Activated CD4-positive, alpha-beta memory T cell treated with anti-CD3 and anti-CD28 coated beads, Interleukin-2, amount 10 ng/mL, durations not matched to agents 7 days and 5 days (primary cell): ENCODE data around the gene TMC1. TPM values are rescaled to one million over a fixed set of nuclear protein-coding genes. Genes with fewer than 3 reads are reported as not detected.
"Not testable (repeated sequence)": the region's sequence is repeated elsewhere in the genome, so short reads cannot be mapped to it uniquely, and the experiment has no call there.

Experiments used
- CTCF ChIA-PET: fragments of 350-600 bp; sonication (Branson Sonifier 250); formaldehyde crosslinking; loops from one replicate; lab custom pipeline; 2021; ENCODE audit warnings: antibody characterized with exemption, inconsistent platforms; lab: Charles Lee
- POLR2A ChIA-PET: fragments of 350-600 bp; sonication (Branson Sonifier 250); formaldehyde crosslinking; loops from one replicate; lab custom pipeline; 2021; ENCODE audit warnings: antibody characterized with exemption; lab: Charles Lee
- DNase-seq: peaks from one replicate; pipeline ENCODE4 v3.0.0-alpha.2; 2020
- H3K27ac Mint-ChIP-seq: one replicate; pipeline ENCODE4 v1.8.0; 2021; ENCODE audit warnings: mild to moderate bottlenecking, mixed read lengths
- H3K27me3 Mint-ChIP-seq: one replicate; pipeline ENCODE4 v1.8.0; 2021; ENCODE audit warnings: mixed read lengths
- H3K36me3 Mint-ChIP-seq: one replicate; pipeline ENCODE4 v1.8.0; 2021; ENCODE audit warnings: low read depth, mixed read lengths
- H3K4me1 Mint-ChIP-seq: one replicate; pipeline ENCODE4 v1.8.0; 2021; ENCODE audit warnings: mixed read lengths
- H3K4me3 Mint-ChIP-seq: one replicate; pipeline ENCODE4 v1.8.0; 2021; ENCODE audit warnings: mild to moderate bottlenecking, mixed read lengths
- H3K9me3 Mint-ChIP-seq: one replicate; pipeline ENCODE4 v1.8.0; 2021; ENCODE audit warnings: mixed read lengths
- total RNA-seq, 2 experiments: library from RNA; stranded (reverse); gene quantifications; one replicate each; pipeline ENCODE4 v1.2.3, GENCODE V29; 2021

The TMC1 gene
- total RNA-seq, 2 experiments from 2014 or later: 0.28 TPM; not detected in 1

DNA sequence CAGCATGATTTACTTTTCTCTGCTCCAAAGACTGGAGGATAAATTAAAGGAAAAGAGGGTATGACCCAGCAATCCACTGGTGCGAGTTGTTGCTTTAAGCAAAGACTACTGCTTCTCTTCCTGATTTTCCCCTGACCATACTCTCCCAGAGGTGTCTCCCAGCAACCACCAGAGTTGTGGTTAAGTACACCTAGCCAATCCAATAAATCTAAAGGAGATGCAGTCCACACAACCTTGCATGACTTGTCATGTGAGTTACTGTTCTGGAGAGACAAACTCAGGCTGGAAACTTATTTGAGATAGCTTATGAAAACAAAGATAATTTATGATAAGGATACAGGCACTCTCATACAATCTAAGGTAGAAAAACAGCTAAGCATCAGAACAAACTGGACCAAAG lies 11.9 kb downstream of the TMC1 start:
- peaks cover 9% of the 10 kb centered on the region for H3K4me1 Mint-ChIP-seq
- H3K4me3 Mint-ChIP-seq: no peak overlapping the region
- DNase-seq: no peak
- CTCF ChIA-PET: no interaction called here
- POLR2A ChIA-PET: no interaction called here
- peaks cover 8% of the 10 kb centered on the region for H3K9me3 Mint-ChIP-seq
- no peaks in the 10 kb centered on the region for H3K27me3 Mint-ChIP-seq
- H3K27ac Mint-ChIP-seq: no peak overlapping the region
- H3K36me3 Mint-ChIP-seq: peaks cover 8% of the 10 kb centered on the region

DNA sequence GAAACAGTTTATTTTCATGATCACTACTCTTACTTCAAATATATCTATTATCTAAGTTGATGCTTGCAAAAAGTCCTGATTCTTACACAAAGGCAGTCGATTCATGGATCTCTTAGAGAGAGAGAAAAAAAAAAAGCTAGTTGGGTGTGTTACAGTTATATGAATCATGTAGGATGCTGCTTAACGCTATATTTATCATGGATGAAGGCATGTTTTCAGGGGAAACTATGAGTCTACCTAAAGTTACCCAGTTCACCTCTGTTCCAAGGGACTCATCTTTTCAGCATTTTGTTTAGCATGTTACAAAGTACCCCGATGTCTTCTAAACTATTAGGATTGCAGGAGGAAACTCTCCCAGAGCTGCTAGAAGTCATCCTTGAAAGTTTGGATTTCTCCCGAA lies 13.5 kb downstream of the TMC1 start:
- Mint-ChIP-seq H3K36me3 (peaks cover 13% of the 10 kb centered on the region), H3K4me3 (no peak overlapping the region), H3K27me3 (no peaks in the 10 kb centered on the region), H3K4me1 (peaks cover 11% of the 10 kb centered on the region), H3K9me3 (peaks cover 14% of the 10 kb centered on the region), H3K27ac (no peak overlapping the region)
- DNase-seq: no peak
- CTCF ChIA-PET: no interaction called here
- POLR2A ChIA-PET: no interaction called here

DNA sequence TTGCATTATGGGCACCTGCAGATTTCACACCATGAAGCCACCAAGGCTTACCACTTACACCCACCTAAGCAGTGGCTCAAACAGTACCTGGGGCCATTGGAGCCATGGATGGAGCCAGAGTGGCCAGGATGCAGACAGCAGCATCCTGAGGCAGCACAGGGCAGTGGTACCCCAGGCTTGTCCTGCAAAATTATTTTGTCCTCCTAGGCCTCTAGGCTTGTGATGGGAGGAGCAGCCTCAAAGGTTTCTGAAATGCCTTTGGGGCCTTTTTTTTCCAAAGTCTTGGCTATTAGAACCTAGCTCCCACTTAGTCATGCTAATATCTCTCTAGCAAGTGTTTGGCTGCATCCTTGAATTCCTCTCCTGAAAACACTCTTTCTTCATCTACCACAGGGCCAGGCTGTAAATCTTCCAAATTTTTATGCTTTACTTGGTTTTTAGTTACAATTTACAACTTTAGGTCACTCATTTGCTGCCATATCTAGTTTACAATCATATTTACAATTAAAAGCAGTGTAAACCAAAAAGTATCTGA lies 15.7 kb downstream of the TMC1 start:
- no peak overlapping the region for H3K27ac Mint-ChIP-seq
- peaks cover 30% of the 10 kb centered on the region for H3K4me1 Mint-ChIP-seq
- ChIA-PET CTCF (no interaction called here), POLR2A (interaction anchor here (1.1 kb wide), 1 partner anchor 9 kb away, joined by 3 read pairs; no protein-coding TSS in a partner anchor)
- DNase-seq: no peak
- no peaks in the 10 kb centered on the region for H3K27me3 Mint-ChIP-seq
- peaks cover 13% of the 10 kb centered on the region for H3K9me3 Mint-ChIP-seq
- H3K36me3 Mint-ChIP-seq: peaks cover 10% of the 10 kb centered on the region
- no peak overlapping the region for H3K4me3 Mint-ChIP-seq

DNA sequence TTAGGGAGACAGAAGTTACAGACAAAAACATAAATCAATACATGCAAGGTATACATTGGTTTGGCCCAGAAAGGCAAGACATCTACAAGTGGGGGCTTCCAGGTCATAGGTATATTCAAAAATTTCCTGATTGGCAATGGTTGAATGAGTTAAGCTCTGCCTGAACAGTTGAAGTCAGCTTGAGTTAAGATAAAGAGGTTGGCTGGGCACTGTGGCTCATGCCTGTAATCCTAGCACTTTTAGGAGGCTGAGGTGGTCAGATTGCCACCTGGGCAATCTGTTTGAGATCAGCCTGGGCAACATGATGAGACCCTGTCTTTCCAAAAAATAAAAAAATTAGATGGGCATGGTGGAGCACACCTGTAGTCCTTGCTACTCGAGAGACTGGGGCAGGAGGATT lies 16.3 kb downstream of the TMC1 start:
- Mint-ChIP-seq H3K4me1 (peaks cover 35% of the 10 kb centered on the region), H3K36me3 (peaks cover 10% of the 10 kb centered on the region), H3K4me3 (no peak overlapping the region), H3K27ac (no peak overlapping the region), H3K27me3 (no peaks in the 10 kb centered on the region), H3K9me3 (peaks cover 13% of the 10 kb centered on the region)
- POLR2A ChIA-PET: interaction anchor here (1.1 kb wide), 1 partner anchor 10 kb away, joined by 3 read pairs; no protein-coding TSS in a partner anchor
- no peak for DNase-seq
- CTCF ChIA-PET: no interaction called here

DNA sequence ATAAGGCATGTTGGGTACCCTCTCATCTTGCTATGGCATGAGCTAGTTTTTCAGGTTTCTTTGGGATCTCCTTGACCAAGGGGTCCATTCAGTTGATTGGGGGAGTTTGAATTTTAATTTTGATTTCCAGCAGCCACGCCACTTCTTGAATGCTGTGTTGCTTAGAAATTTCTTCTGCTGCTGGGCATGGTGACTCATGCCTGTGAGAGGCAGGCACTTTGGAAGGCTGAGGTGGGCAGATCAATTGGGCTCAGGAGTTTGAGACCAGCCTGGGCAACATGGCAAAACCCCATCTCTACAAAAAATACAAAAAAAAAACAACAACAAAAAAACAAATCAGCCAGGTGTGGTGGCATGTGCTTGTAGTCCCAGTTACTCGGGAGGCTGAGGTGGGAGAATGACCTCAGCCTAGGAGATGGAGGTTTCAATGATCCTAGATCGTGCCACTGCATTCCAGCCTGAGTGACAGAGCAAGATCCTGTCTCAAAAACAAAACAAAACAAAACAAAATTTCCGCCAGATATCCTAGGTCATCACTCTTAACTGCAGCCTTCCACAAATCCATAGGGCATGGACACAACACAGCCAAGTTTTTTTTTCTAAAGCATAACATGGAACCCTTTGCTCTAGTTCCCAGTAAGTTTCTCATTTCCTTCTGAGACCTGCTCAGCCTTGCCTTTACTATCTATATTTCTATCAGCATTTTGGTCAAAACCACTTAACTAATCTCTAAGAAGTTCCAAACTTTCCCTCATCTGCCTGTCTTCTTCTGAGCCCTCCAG lies 17.7 kb downstream of the TMC1 start:
- ChIA-PET POLR2A (no interaction called here), CTCF (no interaction called here)
- H3K4me3 Mint-ChIP-seq: no peak overlapping the region
- H3K27ac Mint-ChIP-seq: no peak overlapping the region
- H3K4me1 Mint-ChIP-seq: peaks cover 39% of the 10 kb centered on the region
- H3K9me3 Mint-ChIP-seq: peaks cover 13% of the 10 kb centered on the region
- peaks cover 14% of the 10 kb centered on the region for H3K36me3 Mint-ChIP-seq
- no peak for DNase-seq
- no peaks in the 10 kb centered on the region for H3K27me3 Mint-ChIP-seq

DNA sequence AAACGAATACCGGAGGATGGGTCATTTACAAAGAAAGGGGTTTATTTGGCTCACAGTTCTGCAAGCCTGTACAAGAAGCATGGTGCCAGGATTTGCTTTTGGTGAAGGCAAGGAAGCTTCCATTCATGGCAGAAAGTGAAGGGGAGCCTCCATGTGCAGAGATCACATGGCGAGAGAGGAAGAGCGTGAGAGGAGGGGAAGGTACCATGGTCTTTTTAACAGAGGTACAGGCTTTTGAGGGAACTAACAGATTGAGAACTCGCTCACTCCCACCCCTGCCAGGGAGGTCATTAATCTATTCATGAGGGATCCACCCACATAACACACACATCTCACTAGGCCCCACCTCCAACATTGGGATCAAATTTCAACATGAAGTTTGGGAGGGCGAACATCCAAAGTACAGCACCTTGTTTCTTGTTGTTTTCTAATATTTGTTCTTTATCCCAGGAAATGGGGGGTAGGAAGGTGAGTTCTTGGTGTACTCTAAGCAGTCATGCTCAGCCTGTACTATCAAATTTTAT lies 18.5 kb downstream of the TMC1 start:
- Mint-ChIP-seq H3K27me3 (no peaks in the 10 kb centered on the region), H3K4me1 (peaks cover 39% of the 10 kb centered on the region), H3K4me3 (no peak overlapping the region), H3K36me3 (peaks cover 14% of the 10 kb centered on the region), H3K9me3 (peaks cover 13% of the 10 kb centered on the region), H3K27ac (no peak overlapping the region)
- DNase-seq: no peak
- ChIA-PET CTCF (interaction anchor here (1.2 kb wide), 1 partner anchor 15 kb away, joined by 3 read pairs; no protein-coding TSS in a partner anchor), POLR2A (no interaction called here)

DNA sequence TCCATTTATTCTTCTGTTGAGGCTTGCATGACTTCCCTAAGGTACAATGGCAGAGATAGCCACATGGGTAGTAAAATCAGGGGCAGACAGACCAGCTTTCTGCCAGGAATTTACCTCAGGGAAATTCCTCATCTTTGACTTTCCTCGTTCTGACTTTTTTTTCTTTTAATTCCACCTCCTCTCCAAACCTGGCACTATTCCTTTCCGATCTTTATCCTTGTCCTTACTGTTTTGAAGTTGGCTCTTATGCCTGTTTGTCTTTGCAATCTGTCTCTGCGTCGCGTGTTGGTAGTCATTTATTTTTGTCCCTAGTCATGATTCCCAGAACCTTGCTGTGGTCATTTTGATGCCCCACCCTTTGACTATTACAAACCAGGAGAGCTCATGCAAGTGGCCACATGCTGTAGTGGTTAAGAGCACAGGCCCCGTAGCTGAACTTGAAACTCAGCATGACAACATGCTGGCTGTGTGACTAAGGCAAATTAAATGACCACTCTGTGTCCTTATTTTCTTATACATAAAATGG lies 19.0 kb downstream of the TMC1 start:
- Mint-ChIP-seq H3K4me3 (no peak overlapping the region), H3K27ac (no peak overlapping the region), H3K9me3 (peaks cover 13% of the 10 kb centered on the region), H3K4me1 (peaks cover 39% of the 10 kb centered on the region), H3K36me3 (peaks cover 14% of the 10 kb centered on the region), H3K27me3 (no peaks in the 10 kb centered on the region)
- CTCF ChIA-PET: interaction anchor here (1.2 kb wide), 1 partner anchor 15 kb away, joined by 3 read pairs; no protein-coding TSS in a partner anchor
- DNase-seq: no peak
- POLR2A ChIA-PET: no interaction called here

DNA sequence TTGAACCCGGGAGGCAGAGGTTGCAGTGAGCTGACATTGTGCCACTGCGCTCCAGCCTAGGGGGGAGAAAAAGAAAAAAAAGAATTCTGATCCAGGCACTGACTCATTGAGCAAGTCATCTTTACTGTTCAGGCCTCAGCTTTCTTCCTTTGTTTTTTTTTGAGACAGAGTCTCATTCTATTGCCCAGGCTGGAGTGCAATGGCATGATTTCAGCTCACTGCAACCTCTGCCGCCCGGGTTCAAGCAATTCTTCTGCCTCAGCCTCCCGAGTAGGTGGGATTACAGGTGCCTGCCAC lies 21.1 kb downstream of the TMC1 start:
- H3K9me3 Mint-ChIP-seq, H3K4me3 Mint-ChIP-seq, DNase-seq, POLR2A ChIA-PET, H3K27me3 Mint-ChIP-seq: not testable (repeated sequence)
- Mint-ChIP-seq H3K27ac (peak overlapping the region; percentile 87), H3K36me3 (peaks cover 11% of the 10 kb centered on the region), H3K4me1 (peaks cover 39% of the 10 kb centered on the region)
- CTCF ChIA-PET: interaction anchor here (0.8 kb wide), 1 partner anchor 32 kb away, joined by 3 read pairs; no protein-coding TSS in a partner anchor

DNA sequence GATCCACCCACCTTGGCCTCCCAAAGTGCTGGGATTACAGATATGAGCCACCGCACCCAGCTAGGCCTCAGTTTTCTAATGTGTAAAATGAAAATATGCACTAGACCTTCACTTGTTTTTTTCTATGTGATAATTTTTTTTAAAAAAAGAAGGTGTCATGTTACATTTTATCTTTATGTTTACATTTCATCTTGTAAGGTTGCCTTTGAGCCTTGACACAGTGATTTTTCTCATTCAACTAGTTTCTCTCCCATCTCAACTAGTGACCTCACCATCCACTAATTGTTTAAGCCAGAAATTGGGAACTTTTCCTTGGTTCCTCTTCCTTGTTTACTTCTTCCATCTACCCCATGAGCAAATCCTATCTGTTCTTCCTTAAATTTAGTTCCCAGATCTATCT lies 21.5 kb downstream of the TMC1 start:
- H3K9me3 Mint-ChIP-seq: peaks cover 8% of the 10 kb centered on the region
- H3K4me1 Mint-ChIP-seq: peaks cover 39% of the 10 kb centered on the region
- H3K4me3 Mint-ChIP-seq: no peak overlapping the region
- no peaks in the 10 kb centered on the region for H3K27me3 Mint-ChIP-seq
- H3K27ac Mint-ChIP-seq: peak overlapping the region; percentile 4
- ChIA-PET POLR2A (no interaction called here), CTCF (interaction anchor here (0.8 kb wide), 1 partner anchor 32 kb away, joined by 3 read pairs; no protein-coding TSS in a partner anchor)
- DNase-seq: no peak
- H3K36me3 Mint-ChIP-seq: peaks cover 10% of the 10 kb centered on the region

DNA sequence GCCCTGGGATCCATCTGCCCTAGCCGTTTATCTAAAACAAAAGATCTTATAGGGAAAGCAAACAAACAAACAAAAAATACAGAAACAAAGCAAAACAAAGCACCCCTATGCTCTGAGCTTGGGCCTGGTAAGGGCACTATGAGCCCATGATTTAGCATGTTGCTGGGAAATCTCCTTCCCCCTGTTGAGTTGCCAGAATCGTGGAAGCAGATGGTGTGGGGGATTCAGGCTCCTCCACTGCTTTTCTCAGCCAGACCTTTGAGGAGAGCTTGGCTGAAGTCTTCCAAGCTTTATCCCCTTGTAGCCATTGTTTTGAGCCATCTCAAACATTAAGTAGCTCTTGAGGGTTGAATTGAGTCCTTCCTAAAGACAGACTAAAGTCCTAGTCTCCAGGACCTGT lies 29.9 kb downstream of the TMC1 start:
- no peak overlapping the region for H3K4me3 Mint-ChIP-seq
- no peak for DNase-seq
- no peak overlapping the region for H3K27ac Mint-ChIP-seq
- no peaks in the 10 kb centered on the region for H3K36me3 Mint-ChIP-seq
- CTCF ChIA-PET: no interaction called here
- H3K4me1 Mint-ChIP-seq: no peaks in the 10 kb centered on the region
- H3K27me3 Mint-ChIP-seq: no peaks in the 10 kb centered on the region
- H3K9me3 Mint-ChIP-seq: no peaks in the 10 kb centered on the region
- POLR2A ChIA-PET: no interaction called here

DNA sequence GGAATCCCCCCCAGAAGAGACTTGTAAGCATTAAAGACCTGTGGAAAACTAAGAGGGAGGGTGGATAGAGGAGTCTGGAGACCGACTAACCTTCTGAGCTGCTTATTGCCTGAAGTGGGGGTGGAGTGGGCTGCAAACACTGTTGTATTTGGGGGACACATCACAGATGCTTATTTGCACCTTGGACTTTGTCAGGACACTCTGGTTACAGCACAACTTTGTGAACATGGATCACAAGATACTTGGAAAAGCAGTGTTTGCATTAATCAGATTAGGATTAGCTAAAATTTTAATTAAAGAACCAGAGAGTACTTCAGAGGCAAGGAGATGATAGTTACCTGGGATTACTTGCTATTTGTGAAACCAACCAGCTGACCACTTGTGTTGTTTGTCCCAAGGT lies 30.9 kb downstream of the TMC1 start:
- H3K27ac Mint-ChIP-seq: no peak overlapping the region
- H3K27me3 Mint-ChIP-seq: no peaks in the 10 kb centered on the region
- no peak overlapping the region for H3K4me3 Mint-ChIP-seq
- H3K4me1 Mint-ChIP-seq: peaks cover 6% of the 10 kb centered on the region
- ChIA-PET CTCF (interaction anchor here (0.6 kb wide), 1 partner anchor 466 kb away, joined by 3 read pairs; no protein-coding TSS in a partner anchor), POLR2A (no interaction called here)
- no peaks in the 10 kb centered on the region for H3K36me3 Mint-ChIP-seq
- no peaks in the 10 kb centered on the region for H3K9me3 Mint-ChIP-seq
- DNase-seq: no peak

DNA sequence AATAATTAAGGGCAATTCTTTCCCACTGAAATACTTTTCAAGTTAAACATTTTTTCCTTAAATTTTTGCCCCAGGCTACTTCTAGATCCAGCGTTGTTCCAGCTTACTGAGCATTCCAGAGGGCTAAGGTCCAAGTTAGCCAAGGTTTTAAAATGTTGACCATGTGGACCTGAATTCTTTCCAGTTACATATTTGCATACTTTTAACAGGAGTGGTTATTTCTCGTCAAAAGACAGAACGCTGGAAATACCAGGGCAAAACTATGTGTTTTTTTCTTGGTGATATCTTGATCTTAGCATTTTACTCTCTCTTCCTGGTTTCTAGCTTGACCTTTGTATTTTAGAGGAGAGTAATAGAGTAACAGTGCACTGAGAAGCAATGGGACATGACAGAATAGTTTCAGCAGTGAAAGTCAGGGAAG lies 32.8 kb downstream of the TMC1 start:
- no peaks in the 10 kb centered on the region for H3K27me3 Mint-ChIP-seq
- no peak for DNase-seq
- peaks cover 18% of the 10 kb centered on the region for H3K4me1 Mint-ChIP-seq
- no peaks in the 10 kb centered on the region for H3K9me3 Mint-ChIP-seq
- H3K27ac Mint-ChIP-seq: no peak overlapping the region
- CTCF ChIA-PET: interaction anchor here (0.6 to 1.2 kb wide), 2 partner anchors 13 to 436 kb away, joined by 3 read pairs; no protein-coding TSS in a partner anchor
- H3K36me3 Mint-ChIP-seq: no peaks in the 10 kb centered on the region
- H3K4me3 Mint-ChIP-seq: no peak overlapping the region
- POLR2A ChIA-PET: interaction anchor here (1.1 kb wide), 1 partner anchor 189 kb away, joined by 4 read pairs; the partner anchor contains the start of gene ZFAND5

DNA sequence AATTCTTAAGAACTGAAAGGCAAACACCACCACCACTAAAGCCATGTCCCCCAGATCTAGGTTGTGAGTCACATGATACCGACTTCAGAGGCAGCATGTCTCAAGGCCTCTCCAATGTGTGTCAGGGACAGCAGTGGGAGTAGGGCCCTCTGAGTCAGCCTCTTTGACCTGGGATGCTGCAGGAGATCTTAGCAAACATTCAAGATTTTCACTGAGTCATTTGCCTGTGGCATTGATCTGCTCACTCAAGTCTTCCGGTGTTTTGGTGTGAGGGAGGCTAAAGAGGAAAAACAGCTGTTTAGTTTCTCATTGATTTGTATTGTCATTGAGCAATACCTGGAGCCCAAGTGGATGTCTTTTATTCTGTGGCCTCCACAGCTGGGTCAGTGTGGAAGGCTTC lies 36.1 kb downstream of the TMC1 start:
- ChIA-PET POLR2A (no interaction called here), CTCF (no interaction called here)
- no peak overlapping the region for H3K4me3 Mint-ChIP-seq
- no peaks in the 10 kb centered on the region for H3K36me3 Mint-ChIP-seq
- peaks cover 18% of the 10 kb centered on the region for H3K4me1 Mint-ChIP-seq
- no peaks in the 10 kb centered on the region for H3K9me3 Mint-ChIP-seq
- H3K27ac Mint-ChIP-seq: peak overlapping the region; percentile 75
- H3K27me3 Mint-ChIP-seq: no peaks in the 10 kb centered on the region
- DNase-seq: peak; percentile 45
